VCaP (cell line): ENCODE results near the gene ELOVL7.
A peak's percentile ranks its signal among the peaks of the same experiment; 100 is the strongest.

Experiments used
- H3K27ac ChIP-seq: fragments of 450-650 bp; 2 replicates; pipeline ENCODE4 v1.5.1; 2017
- CTCF ChIP-seq: fragments of 450-650 bp; conservative IDR thresholded peaks from 2 replicates; pipeline ENCODE4 v1.5.1; 2017; ENCODE audit warnings: mild to moderate bottlenecking, moderate library complexity

The ELOVL7 gene

GRCh38 chr5:60846298-60846697, 2.2 kb upstream of the ELOVL7 start:
- TF ChIP-seq CTCF = no peak
- no peak overlapping the region for H3K27ac ChIP-seq

GRCh38 chr5:60843386-60843935, 608 bp downstream of the ELOVL7 start:
- H3K27ac ChIP-seq = peak overlapping the region; percentile 84
- no peak for TF ChIP-seq CTCF

- H3K27ac ChIP-seq = peak overlapping the region; percentile 84
- TF ChIP-seq CTCF = no peak
These were observed 1.1 kb downstream of the ELOVL7 start for GRCh38 chr5:60842871-60843385.

- TF ChIP-seq CTCF = no peak
- no peak overlapping the region for H3K27ac ChIP-seq
These were observed 2.7 kb downstream of the ELOVL7 start for GRCh38 chr5:60841361-60841760.

- TF ChIP-seq CTCF = no peak
- H3K27ac ChIP-seq = no peak overlapping the region
These were observed 7.9 kb downstream of the ELOVL7 start for GRCh38 chr5:60836131-60836530.

GRCh38 chr5:60835554-60835953, 8.5 kb downstream of the ELOVL7 start:
- TF ChIP-seq CTCF = no peak
- no peak overlapping the region for H3K27ac ChIP-seq

GRCh38 chr5:60833520-60833919, 10.5 kb downstream of the ELOVL7 start:
- TF ChIP-seq CTCF = no peak

More at GRCh38 chr5:60833520-60833919, 10.5 kb downstream of the ELOVL7 start:
- no peak overlapping the region for H3K27ac ChIP-seq
